MM.1S (cell line): ENCODE data around the gene CCDC85C.

Experiments used
- EZH2 ChIP-seq: fragments of 300-600 bp; sonication (generic); optimal IDR thresholded peaks from 2 replicates; pipeline ENCODE3; 2017; ENCODE audit warnings: low read depth, mild to moderate bottlenecking, antibody characterized with exemption, low read length, mixed read lengths
- TF ChIP-seq, protein P1 (sequence below): fragments of 300-600 bp; sonication (generic); IDR thresholded peaks from 2 replicates; pipeline ENCODE4 v1.5.1; 2016; ENCODE audit warnings: antibody characterized with exemption, low read length, mixed read lengths

DNA sequence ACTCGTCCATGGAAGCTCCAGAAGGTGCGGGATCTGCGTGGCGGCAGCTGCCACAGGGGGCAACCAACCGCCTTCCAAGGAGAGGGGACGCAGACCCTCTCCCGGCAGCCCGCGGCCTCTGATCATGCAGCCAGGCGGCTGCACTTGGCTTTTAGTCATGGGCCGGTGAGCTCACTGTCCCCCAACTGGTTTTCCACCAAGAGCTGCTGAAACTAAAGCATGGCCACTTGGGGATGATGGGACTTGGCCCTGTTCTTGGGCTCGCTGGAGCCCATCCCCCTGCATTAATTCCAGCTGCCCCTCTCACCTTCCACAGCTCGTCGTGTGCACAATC, 39.1 kb downstream of the CCDC85C start:
- TF ChIP-seq, protein P1, sequence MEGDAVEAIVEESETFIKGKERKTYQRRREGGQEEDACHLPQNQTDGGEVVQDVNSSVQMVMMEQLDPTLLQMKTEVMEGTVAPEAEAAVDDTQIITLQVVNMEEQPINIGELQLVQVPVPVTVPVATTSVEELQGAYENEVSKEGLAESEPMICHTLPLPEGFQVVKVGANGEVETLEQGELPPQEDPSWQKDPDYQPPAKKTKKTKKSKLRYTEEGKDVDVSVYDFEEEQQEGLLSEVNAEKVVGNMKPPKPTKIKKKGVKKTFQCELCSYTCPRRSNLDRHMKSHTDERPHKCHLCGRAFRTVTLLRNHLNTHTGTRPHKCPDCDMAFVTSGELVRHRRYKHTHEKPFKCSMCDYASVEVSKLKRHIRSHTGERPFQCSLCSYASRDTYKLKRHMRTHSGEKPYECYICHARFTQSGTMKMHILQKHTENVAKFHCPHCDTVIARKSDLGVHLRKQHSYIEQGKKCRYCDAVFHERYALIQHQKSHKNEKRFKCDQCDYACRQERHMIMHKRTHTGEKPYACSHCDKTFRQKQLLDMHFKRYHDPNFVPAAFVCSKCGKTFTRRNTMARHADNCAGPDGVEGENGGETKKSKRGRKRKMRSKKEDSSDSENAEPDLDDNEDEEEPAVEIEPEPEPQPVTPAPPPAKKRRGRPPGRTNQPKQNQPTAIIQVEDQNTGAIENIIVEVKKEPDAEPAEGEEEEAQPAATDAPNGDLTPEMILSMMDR: no peak
- no peak for TF ChIP-seq EZH2
